NK-92 (cell line): ENCODE measurements around the gene PLA2G6.
"Not testable (repeated sequence)": the region's sequence is repeated elsewhere in the genome, so short reads cannot be mapped to it uniquely, and the experiment has no call there.

Experiments used
- DNase-seq: peaks from one replicate; lab custom pipeline; 2025; ENCODE audit not compliant: unreplicated experiment; lab: John Stamatoyannopoulos, UW

Gene PLA2G6

GRCh38 chr22:38191731-38192474 lies 10.3 kb upstream of the PLA2G6 start:
- no peak for DNase-seq

DNA sequence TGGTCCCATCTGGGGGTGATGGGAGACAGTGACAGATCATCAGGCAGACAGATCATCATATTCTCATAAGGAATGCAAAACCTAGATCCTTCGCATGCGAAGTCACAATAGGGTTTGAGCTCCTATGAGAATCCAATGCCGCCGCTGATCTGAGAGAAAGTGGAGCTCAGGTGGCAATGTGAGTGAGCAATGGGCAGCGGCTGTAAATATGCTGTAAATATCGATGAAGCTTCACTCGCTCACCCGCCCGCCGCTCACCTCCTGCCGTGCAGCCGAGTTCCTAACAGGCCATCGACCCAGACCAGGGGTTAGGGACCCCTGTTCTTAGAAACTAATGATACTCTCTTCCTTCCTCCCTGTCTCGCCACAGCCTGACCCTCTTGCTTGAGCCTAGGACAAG lies 9.4 kb upstream of the PLA2G6 start:
- no peak for DNase-seq

- no peak for DNase-seq
These were observed 9.0 kb upstream of the PLA2G6 start for GRCh38 chr22:38190581-38190980.

DNA sequence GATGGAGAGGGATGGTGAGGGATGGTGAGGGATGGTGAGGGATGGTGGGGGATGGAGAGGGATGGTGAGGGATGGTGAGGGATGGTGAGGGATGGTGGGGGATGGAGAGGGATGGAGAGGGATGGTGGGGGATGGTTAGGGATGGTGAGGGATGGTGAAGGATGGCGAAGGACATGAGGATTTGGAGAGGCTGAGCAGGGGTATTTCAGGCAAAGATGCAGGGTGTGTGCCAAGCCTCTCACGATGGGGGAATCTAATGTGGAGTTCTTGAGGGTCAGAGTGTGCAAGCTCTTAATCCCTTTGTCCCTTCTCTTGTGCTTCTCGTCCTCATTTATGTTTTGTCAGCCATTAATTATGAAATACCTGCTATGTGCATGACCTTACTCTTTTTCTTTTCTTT lies 7.5 kb upstream of the PLA2G6 start:
- no peak for DNase-seq

DNA sequence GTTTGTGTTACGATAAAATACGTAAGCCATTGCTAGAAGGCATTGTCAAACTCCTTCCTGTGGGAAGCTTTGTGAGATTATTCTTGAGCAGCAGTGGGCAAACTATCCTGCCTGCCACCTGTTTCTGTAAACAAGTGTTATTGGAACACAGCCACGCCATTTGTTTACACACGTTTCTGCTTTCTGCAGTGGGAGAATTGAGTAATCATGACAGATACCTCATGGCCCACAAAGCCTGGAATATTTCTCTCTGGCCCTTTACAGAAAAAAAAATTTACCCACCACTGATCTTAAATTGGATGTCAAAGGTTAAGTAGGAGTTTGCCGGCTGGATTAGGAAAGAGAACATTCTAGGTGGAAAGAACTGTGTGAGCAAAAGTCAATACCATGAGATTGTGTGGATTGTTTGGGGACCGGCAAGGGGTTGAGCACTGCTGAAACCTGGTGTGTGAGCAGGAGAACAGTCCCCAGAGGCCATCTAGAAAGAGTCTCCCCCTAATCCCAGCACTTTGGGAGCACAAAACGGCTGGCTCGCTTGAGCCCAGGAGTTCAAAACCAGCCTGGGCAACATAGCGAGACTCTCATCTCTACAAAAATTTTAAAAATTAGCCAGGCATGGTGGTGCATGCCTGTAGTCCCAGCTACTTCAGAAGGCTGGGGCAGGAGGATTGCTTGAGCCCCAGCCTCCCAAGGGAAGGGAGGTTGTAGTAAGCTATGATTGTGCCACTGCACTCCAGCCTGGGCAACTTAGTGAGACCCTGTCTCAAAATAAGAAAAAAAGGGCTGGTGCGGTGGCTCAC lies 6.0 kb upstream of the PLA2G6 start:
- DNase-seq = no peak

GRCh38 chr22:38186429-38186828 lies 4.8 kb upstream of the PLA2G6 start:
- DNase-seq = no peak

DNA sequence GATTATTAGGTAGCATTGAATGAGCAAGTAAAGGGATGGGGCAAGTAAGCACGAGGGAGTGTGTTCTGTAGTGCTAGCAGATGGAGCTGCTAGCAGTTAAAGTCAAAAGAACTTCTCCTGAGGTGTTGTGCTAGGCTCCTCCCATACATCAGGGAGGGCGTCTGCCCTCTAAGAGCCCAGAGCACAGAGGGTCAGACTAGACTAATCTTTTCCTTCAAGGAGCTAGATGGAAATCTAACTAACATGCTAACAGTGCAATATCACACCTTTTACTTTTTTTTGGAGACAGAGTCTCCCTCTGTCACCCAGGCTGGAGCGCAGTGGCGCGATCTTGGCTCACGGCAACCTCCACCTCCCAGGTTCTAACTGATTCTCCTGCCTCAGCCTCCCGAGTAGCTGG lies 3.2 kb upstream of the PLA2G6 start:
- DNase-seq = no peak

GRCh38 chr22:38180841-38181452 lies 683 bp downstream of the PLA2G6 start:
- DNase-seq = no peak

- not testable (repeated sequence) for DNase-seq
These were observed 3.1 kb downstream of the PLA2G6 start for GRCh38 chr22:38178605-38178937.

DNA sequence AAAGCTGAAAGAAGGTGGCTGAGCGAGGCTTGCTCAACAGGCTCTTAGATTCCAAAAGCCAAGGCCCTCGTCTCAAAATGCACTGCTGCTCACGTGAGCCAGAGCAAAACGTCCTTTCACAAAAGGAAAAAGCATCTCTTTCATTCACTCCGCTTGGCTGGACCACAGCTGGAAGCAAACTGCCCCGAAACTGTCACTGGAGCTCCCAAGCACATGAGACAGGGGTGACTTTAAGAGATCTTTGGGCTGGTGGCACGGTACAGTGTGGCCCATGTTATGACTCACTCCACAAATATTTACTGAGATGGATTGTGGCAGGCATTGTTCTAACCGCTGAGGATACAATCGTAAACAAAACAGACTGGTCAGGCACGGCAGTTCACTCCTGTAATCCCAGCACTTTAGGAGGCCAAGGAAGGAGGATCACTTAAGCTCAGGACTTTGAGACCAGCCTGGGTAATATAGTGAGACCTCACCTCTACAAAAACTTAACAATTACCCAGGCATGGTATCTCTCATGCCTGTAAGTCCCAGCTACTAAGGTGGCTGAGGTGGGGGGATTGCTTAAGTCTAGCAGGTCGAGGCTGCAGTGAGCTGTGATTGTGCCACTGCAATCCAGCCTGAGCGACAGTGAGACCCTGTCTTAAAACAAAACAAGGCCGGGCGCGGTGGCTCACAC lies 3.6 kb downstream of the PLA2G6 start:
- no peak for DNase-seq

DNA sequence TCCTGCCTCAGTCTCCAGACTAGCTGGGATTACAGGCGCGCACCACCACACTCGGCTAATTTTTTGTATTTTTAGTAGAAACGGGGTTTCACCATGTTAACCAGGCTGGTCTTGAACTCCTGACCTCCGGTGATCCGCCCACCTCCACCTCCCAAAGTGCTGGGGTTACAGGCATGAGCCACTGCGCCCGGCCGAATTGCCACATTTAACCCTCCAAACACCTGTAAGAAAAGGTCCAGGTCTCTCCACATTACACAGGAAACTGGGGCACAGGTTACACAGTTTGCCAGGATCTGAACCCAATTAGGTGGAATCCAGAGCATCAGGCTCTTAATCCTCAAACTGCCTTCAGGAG lies 4.1 kb downstream of the PLA2G6 start:
- DNase-seq = not testable (repeated sequence)

DNA sequence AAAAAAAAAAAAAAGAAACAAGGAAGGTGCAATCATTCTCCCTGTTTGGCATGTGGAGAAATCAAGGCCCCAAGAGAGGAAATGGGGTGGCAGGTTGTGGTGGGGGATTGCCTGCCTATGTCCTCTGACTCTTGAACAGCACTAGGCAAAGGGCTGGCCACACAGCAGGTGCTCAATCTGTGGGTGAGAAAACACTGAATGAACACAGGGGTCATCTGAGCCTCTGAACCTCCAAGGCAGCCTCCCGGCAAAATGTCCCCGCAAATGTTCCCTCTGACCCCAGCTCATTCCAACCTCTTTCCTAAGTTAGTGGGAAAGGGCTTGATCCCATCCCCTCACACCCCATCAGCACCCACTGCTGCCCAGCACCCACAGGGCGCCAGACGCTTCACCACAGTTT lies 4.6 kb downstream of the PLA2G6 start:
- no peak for DNase-seq

DNA sequence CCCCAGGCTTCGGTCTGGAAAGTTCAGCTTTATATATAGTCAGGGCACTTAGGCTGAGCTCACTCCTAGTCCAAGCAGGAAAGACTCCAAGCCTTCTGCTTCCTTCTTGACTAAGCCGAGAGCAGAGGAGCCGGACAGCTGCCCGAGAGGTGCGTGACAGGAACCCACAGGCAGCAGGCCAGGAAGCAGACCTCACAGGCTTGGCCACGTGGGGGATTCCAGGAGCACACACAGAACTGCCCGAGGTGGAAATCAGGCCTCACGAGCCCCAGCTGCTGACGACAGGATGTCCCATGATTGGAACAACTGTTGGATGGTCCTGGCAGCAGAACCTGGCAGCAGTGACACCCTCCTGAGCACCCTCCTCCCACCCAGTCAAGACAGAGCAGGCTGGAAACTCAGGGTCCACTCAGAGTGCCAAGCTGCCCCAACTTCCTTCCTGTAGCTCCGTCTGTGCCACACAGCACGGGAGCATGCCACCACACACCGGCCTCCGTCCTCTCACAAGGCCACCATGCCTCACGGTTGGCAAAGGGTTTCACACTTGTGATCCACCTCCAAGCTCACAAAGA lies 5.4 kb downstream of the PLA2G6 start:
- no peak for DNase-seq

DNA sequence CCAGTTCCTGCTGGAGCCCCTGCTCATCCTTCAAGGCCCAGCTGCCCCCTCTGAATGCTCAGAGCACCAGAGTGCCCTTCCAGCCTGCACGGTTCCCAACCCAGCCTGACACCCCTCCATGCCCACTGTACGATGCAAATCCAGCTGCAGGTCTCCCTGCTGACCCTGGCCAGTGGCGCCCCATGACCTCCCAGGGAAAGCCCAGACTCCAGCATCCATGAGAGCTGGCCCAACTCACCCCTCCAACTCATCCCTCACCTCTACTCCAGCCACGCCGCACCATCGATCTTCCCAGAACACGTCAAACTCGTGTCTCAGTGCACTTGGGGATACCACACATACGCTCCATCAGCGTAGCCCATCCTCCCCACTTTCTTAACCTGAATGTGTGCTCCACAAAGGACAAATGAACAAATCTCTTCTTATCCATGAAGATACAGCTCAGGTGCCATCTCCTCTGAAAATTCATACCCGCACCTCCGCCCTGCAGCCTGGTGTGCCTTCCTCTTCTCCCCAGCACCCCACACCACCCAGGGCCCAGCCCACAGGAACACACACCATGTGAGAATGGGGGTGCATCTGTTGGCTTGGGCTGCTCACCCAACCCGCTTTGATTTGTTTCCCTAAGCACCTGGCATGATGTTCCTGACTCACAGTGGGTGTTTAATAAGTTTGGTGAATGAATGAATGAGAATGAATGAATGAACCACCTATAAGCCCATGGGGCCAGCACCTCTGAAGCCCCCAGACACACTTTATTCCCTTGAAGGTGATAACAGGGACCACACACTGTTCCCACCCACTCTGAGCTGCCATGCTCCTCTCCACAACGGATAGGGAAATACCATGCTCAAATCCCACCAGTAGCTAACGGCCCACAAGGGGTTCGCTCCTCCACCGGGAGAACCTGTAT lies 6.2 kb downstream of the PLA2G6 start:
- DNase-seq = no peak

- no peak for DNase-seq
These were observed 7.0 kb downstream of the PLA2G6 start for GRCh38 chr22:38174626-38175025.

GRCh38 chr22:38173641-38173906 lies 8.1 kb downstream of the PLA2G6 start:
- DNase-seq = no peak

- DNase-seq = no peak
These were observed 8.6 kb downstream of the PLA2G6 start for GRCh38 chr22:38172832-38173640.

- no peak for DNase-seq
These were observed 9.5 kb downstream of the PLA2G6 start for GRCh38 chr22:38171927-38172831.

- no peak for DNase-seq
These were observed 11.2 kb downstream of the PLA2G6 start for GRCh38 chr22:38170469-38170868.
